ENCODE measurements around the gene MEGF11.
A peak's percentile ranks its signal among the peaks of the same experiment; 100 is the strongest.

Gene MEGF11

GRCh38 chr15:66251790-66252684, 1.5 kb downstream of the MEGF11 start (continued):
- TF ChIP-seq ZNF768 (tag by site-specific recombination; IDR thresholded peaks at IDR 0.05) (no peak), BCL11A (tag by site-specific recombination; IDR thresholded peaks at IDR 0.05; ENCODE audit: low read depth) (no peak), SP2 (tag by site-specific recombination; IDR thresholded peaks at IDR 0.05) (no peak), PRDM10 (tag by site-specific recombination; IDR thresholded peaks at IDR 0.05) (no peak), ZNF423 (tag by site-specific recombination; IDR thresholded peaks at IDR 0.05) (no peak), ZBTB6 (tag by site-specific recombination; IDR thresholded peaks at IDR 0.05) (0 out of 2 replicates have a peak, but pooled peaks have one; percentile 14), ZNF843 (tag by site-specific recombination; IDR thresholded peaks at IDR 0.05) (no peak), YY2 (tag by site-specific recombination; IDR thresholded peaks at IDR 0.05) (no peak), GLIS2 (tag by site-specific recombination; IDR thresholded peaks at IDR 0.05) (no peak), HOXC10 (CRISPR knock-in tag; IDR thresholded peaks at IDR 0.05) (no peak), ZNF777 (tag by site-specific recombination; IDR thresholded peaks at IDR 0.05; ENCODE audit: borderline replicate concordance) (no peak), ZNF521 (tag by site-specific recombination; IDR thresholded peaks at IDR 0.05) (no peak), KLF7 (tag by site-specific recombination; IDR thresholded peaks at IDR 0.05; ENCODE audit: borderline replicate concordance) (no peak), KLF8 (tag by site-specific recombination; IDR thresholded peaks at IDR 0.05) (peak; percentile 71; the same call in 1 of the 2 replicates), ZNF830 (tag by site-specific recombination; IDR thresholded peaks at IDR 0.05; ENCODE audit: low read depth) (no peak), ZNF701 (tag by site-specific recombination; IDR thresholded peaks at IDR 0.05) (no peak), ZNF776 (tag by site-specific recombination; IDR thresholded peaks at IDR 0.05; ENCODE audit: borderline replicate concordance) (no peak), ZNF600 (tag by site-specific recombination; IDR thresholded peaks at IDR 0.05) (no peak), ZSCAN30 (tag by site-specific recombination; IDR thresholded peaks at IDR 0.05) (no peak; the same call in 1 of the 2 replicates), HOXA7 (CRISPR knock-in tag; IDR thresholded peaks at IDR 0.05; ENCODE audit: borderline replicate concordance) (no peak), ZBTB8A (tag by site-specific recombination; IDR thresholded peaks at IDR 0.05) (peak; percentile 94), ZNF560 (tag by site-specific recombination; IDR thresholded peaks at IDR 0.05; ENCODE audit: borderline replicate concordance) (no peak), ZNF514 (tag by site-specific recombination; IDR thresholded peaks at IDR 0.05) (no peak), ZNF792 (tag by site-specific recombination; IDR thresholded peaks at IDR 0.05) (no peak; the same call in 1 of the 2 replicates), GLIS1 (tag by site-specific recombination; IDR thresholded peaks at IDR 0.05) (peak; percentile 23; the same call in 1 of the 2 replicates), ZBTB44 (tag by site-specific recombination; IDR thresholded peaks at IDR 0.05) (no peak)
- TF ChIP-seq, protein P1, sequence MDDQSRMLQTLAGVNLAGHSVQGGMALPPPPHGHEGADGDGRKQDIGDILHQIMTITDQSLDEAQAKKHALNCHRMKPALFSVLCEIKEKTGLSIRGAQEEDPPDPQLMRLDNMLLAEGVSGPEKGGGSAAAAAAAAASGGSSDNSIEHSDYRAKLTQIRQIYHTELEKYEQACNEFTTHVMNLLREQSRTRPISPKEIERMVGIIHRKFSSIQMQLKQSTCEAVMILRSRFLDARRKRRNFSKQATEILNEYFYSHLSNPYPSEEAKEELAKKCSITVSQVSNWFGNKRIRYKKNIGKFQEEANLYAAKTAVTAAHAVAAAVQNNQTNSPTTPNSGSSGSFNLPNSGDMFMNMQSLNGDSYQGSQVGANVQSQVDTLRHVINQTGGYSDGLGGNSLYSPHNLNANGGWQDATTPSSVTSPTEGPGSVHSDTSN (CRISPR knock-in tag; IDR thresholded peaks at IDR 0.05), result no peak; the same call in 1 of the 2 replicates
- TF ChIP-seq, protein P2, sequence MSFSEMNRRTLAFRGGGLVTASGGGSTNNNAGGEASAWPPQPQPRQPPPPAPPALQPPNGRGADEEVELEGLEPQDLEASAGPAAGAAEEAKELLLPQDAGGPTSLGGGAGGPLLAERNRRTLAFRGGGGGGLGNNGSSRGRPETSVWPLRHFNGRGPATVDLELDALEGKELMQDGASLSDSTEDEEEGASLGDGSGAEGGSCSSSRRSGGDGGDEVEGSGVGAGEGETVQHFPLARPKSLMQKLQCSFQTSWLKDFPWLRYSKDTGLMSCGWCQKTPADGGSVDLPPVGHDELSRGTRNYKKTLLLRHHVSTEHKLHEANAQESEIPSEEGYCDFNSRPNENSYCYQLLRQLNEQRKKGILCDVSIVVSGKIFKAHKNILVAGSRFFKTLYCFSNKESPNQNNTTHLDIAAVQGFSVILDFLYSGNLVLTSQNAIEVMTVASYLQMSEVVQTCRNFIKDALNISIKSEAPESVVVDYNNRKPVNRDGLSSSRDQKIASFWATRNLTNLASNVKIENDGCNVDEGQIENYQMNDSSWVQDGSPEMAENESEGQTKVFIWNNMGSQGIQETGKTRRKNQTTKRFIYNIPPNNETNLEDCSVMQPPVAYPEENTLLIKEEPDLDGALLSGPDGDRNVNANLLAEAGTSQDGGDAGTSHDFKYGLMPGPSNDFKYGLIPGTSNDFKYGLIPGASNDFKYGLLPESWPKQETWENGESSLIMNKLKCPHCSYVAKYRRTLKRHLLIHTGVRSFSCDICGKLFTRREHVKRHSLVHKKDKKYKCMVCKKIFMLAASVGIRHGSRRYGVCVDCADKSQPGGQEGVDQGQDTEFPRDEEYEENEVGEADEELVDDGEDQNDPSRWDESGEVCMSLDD (tag by site-specific recombination; IDR thresholded peaks at IDR 0.05), result no peak
- TF ChIP-seq, protein P3, sequence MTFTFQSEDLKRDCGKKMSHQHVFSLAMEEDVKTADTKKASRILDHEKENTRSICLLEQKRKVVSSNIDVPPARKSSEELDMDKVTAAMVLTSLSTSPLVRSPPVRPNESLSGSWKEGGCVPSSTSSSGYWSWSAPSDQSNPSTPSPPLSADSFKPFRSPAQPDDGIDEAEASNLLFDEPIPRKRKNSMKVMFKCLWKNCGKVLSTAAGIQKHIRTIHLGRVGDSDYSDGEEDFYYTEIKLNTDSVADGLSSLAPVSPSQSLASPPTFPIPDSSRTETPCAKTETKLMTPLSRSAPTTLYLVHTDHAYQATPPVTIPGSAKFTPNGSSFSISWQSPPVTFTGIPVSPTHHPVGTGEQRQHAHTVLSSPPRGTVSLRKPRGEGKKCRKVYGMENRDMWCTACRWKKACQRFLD (tag by site-specific recombination; IDR thresholded peaks at IDR 0.05), result no peak
